Gastroesophageal sphincter (tissue), 3 donors: Measurements from ENCODE around the gene BRK1.

ENCODE experiments used
- POLR2A ChIP-seq, 2 donors: fragments of 450-650 bp; IDR thresholded peaks; one replicate each; pipeline ENCODE4 v1.6.1; 2017; ENCODE audit warnings: antibody characterized with exemption in 2 of 2, mild to moderate bottlenecking in 2 of 2, moderate library complexity in 1 of 2
- TF ChIP-seq, protein P1 (sequence below), 4 experiments: fragments of 200-600 bp in 2 of 4; fragments of 450-650 bp in 2 of 4; sonication (generic) in 1 of 4; IDR thresholded peaks; one replicate each; pipeline ENCODE4 v1.5.1; 2017 to 2019; ENCODE audit warnings: antibody characterized with exemption in 4 of 4, mild to moderate bottlenecking in 2 of 4, moderate library complexity in 2 of 4

DNA sequence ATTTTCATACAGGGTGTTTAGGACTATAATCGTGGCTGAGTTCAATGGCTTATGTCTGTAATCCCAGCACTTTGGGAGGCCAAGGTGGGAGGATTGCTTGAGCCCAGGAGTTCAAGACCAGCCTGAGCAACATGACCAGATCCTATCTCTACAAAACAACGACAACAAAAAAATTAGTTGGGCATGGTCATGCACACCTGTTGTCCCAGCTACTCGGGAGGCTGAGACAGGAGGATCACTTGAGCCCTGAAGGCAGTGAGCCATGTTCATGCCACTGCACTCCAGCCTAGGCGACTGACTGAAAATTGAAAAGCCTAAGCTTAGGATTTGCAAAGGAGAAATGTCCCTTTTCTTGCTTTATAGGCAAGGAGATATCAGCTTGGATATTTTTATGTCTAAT lies 1.5 kb downstream of the BRK1 start:
- TF ChIP-seq, protein P1, sequence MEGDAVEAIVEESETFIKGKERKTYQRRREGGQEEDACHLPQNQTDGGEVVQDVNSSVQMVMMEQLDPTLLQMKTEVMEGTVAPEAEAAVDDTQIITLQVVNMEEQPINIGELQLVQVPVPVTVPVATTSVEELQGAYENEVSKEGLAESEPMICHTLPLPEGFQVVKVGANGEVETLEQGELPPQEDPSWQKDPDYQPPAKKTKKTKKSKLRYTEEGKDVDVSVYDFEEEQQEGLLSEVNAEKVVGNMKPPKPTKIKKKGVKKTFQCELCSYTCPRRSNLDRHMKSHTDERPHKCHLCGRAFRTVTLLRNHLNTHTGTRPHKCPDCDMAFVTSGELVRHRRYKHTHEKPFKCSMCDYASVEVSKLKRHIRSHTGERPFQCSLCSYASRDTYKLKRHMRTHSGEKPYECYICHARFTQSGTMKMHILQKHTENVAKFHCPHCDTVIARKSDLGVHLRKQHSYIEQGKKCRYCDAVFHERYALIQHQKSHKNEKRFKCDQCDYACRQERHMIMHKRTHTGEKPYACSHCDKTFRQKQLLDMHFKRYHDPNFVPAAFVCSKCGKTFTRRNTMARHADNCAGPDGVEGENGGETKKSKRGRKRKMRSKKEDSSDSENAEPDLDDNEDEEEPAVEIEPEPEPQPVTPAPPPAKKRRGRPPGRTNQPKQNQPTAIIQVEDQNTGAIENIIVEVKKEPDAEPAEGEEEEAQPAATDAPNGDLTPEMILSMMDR (IDR thresholded peaks at IDR 0.05): no peak
- TF ChIP-seq POLR2A (IDR thresholded peaks at IDR 0.05): no peak
